ENCODE results near the gene TMEM208. TPM values are rescaled to one million over a fixed set of nuclear protein-coding genes. Genes with fewer than 3 reads are reported as not detected.

TMEM208 gene
- total and polyA plus RNA-seq, 2 experiments from 2014 or later = 53.8 to 97.0 TPM

GRCh38 chr16:67237396-67238277, 10.7 kb downstream of the TMEM208 start:
- peaks cover 28% of the 10 kb centered on the region for H3K4me1 ChIP-seq (ENCODE audit: insufficient read depth)
- H3K27me3 ChIP-seq (replicated peaks; ENCODE audit: insufficient read depth) = no peaks in the 10 kb centered on the region
- no peaks in the 10 kb centered on the region for H3K9me3 ChIP-seq (ENCODE audit: low read depth)
- peaks cover 27% of the 10 kb centered on the region for H3F3A ChIP-seq (ENCODE audit: insufficient read depth)
- no peak overlapping the region for H3K9ac ChIP-seq
- H3K36me3 ChIP-seq (ENCODE audit: low read depth) = no peaks in the 10 kb centered on the region
- no peak overlapping the region for H2AFZ ChIP-seq
- 92% methylated on average over 15 to 16 of the region's 16 CpGs for WGBS, 2 experiments (ENCODE audit: low coverage in 1 of 2, low lambda C conversion rate in 2 of 2, missing lambda C conversion rate in 2 of 2)
- in situ Hi-C loops (cut with MboI) = no loop called here
- H4K20me1 ChIP-seq (ENCODE audit: insufficient read depth) = no peaks in the 10 kb centered on the region
- no peaks in the 10 kb centered on the region for H3K9me2 ChIP-seq (ENCODE audit: insufficient read depth)
- H3K79me2 ChIP-seq (ENCODE audit: insufficient read depth) = peaks cover 20% of the 10 kb centered on the region
- TF ChIP-seq EZH2phosphoT487 (IDR thresholded peaks at IDR 0.05; ENCODE audit: insufficient read depth, low read depth) (no peak), EZH2 (IDR thresholded peaks at IDR 0.05; ENCODE audit: insufficient read depth, poor library complexity, severe bottlenecking) (no peak)
- H3K27ac ChIP-seq = no peak overlapping the region
- H3K4me3 ChIP-seq = no peak overlapping the region
- DNase-seq = no peak
- H3K4me2 ChIP-seq (ENCODE audit: unreplicated experiment) = no peak overlapping the region

GRCh38 chr16:67238278-67238575, 11.3 kb downstream of the TMEM208 start:
- no peak overlapping the region for H3K27ac ChIP-seq
- no peaks in the 10 kb centered on the region for H3K9me2 ChIP-seq (ENCODE audit: insufficient read depth)
- H3K9ac ChIP-seq = no peak overlapping the region
- peaks cover 26% of the 10 kb centered on the region for H3K79me2 ChIP-seq (ENCODE audit: insufficient read depth)
- no peaks in the 10 kb centered on the region for H4K20me1 ChIP-seq (ENCODE audit: insufficient read depth)
- in situ Hi-C loops (cut with MboI) = no loop called here
- H3K4me1 ChIP-seq (ENCODE audit: insufficient read depth) = peaks cover 32% of the 10 kb centered on the region
- no peak for TF ChIP-seq EZH2 (IDR thresholded peaks at IDR 0.05; ENCODE audit: insufficient read depth, poor library complexity, severe bottlenecking)
- TF ChIP-seq EZH2phosphoT487 (IDR thresholded peaks at IDR 0.05; ENCODE audit: insufficient read depth, low read depth) = no peak
- peaks cover 30% of the 10 kb centered on the region for H3F3A ChIP-seq (ENCODE audit: insufficient read depth)
- 97 to 100% methylated on average over 3 of the region's 3 CpGs for WGBS, 2 experiments (ENCODE audit: low coverage in 1 of 2, low lambda C conversion rate in 2 of 2, missing lambda C conversion rate in 2 of 2)
- DNase-seq = no peak
- no peak overlapping the region for H3K4me2 ChIP-seq (ENCODE audit: unreplicated experiment)
- no peak overlapping the region for H2AFZ ChIP-seq
- no peaks in the 10 kb centered on the region for H3K27me3 ChIP-seq (replicated peaks; ENCODE audit: insufficient read depth)
- H3K9me3 ChIP-seq (ENCODE audit: low read depth) = no peaks in the 10 kb centered on the region
- no peak overlapping the region for H3K4me3 ChIP-seq
- no peaks in the 10 kb centered on the region for H3K36me3 ChIP-seq (ENCODE audit: low read depth)

- TF ChIP-seq EZH2 (IDR thresholded peaks at IDR 0.05; ENCODE audit: insufficient read depth, poor library complexity, severe bottlenecking) (no peak), EZH2phosphoT487 (IDR thresholded peaks at IDR 0.05; ENCODE audit: insufficient read depth, low read depth) (no peak)
- Histone ChIP-seq H3K4me1 (ENCODE audit: insufficient read depth) (peaks cover 39% of the 10 kb centered on the region), H4K20me1 (ENCODE audit: insufficient read depth) (no peaks in the 10 kb centered on the region), H3K27me3 (replicated peaks; ENCODE audit: insufficient read depth) (no peaks in the 10 kb centered on the region), H3F3A (ENCODE audit: insufficient read depth) (peaks cover 35% of the 10 kb centered on the region), H3K36me3 (ENCODE audit: low read depth) (no peaks in the 10 kb centered on the region), H3K9me2 (ENCODE audit: insufficient read depth) (no peaks in the 10 kb centered on the region), H3K4me3 (no peak overlapping the region), H3K9me3 (ENCODE audit: low read depth) (no peaks in the 10 kb centered on the region), H2AFZ (no peak overlapping the region), H3K27ac (no peak overlapping the region), H3K9ac (no peak overlapping the region), H3K79me2 (ENCODE audit: insufficient read depth) (peaks cover 33% of the 10 kb centered on the region), H3K4me2 (ENCODE audit: unreplicated experiment) (no peak overlapping the region)
- DNase-seq = no peak
- 83 to 89% methylated on average over 9 of the region's 9 CpGs for WGBS, 2 experiments (ENCODE audit: low coverage in 1 of 2, low lambda C conversion rate in 2 of 2, missing lambda C conversion rate in 2 of 2)
- in situ Hi-C loops (cut with MboI) = no loop called here
Observed at GRCh38 chr16:67238806-67239470, 12.0 kb downstream of the TMEM208 start.

GRCh38 chr16:67240506-67240905, 13.6 kb downstream of the TMEM208 start:
- Histone ChIP-seq H3F3A (ENCODE audit: insufficient read depth) (peaks cover 51% of the 10 kb centered on the region), H3K4me1 (ENCODE audit: insufficient read depth) (peaks cover 55% of the 10 kb centered on the region), H3K4me3 (no peak overlapping the region), H3K79me2 (ENCODE audit: insufficient read depth) (peaks cover 36% of the 10 kb centered on the region), H3K9me2 (ENCODE audit: insufficient read depth) (no peaks in the 10 kb centered on the region), H3K4me2 (ENCODE audit: unreplicated experiment) (peak overlapping the region; percentile 20), H3K27me3 (replicated peaks; ENCODE audit: insufficient read depth) (no peaks in the 10 kb centered on the region), H2AFZ (no peak overlapping the region), H3K9me3 (ENCODE audit: low read depth) (no peaks in the 10 kb centered on the region), H3K36me3 (ENCODE audit: low read depth) (no peaks in the 10 kb centered on the region), H3K27ac (peak overlapping the region; percentile 95), H4K20me1 (ENCODE audit: insufficient read depth) (no peaks in the 10 kb centered on the region), H3K9ac (peak overlapping the region; percentile 79)
- in situ Hi-C loops (cut with MboI) = no loop called here
- TF ChIP-seq EZH2phosphoT487 (IDR thresholded peaks at IDR 0.05; ENCODE audit: insufficient read depth, low read depth) = no peak
- TF ChIP-seq EZH2 (IDR thresholded peaks at IDR 0.05; ENCODE audit: insufficient read depth, poor library complexity, severe bottlenecking) = no peak
- WGBS, 2 experiments (ENCODE audit: low coverage in 1 of 2, low lambda C conversion rate in 2 of 2, missing lambda C conversion rate in 2 of 2) = 46 to 48% methylated on average over 4 of the region's 4 CpGs
- peak; percentile 61 for DNase-seq
